Pancreas (tissue), 10 donors: ENCODE results near the gene PC. TPM values are rescaled to one million over a fixed set of nuclear protein-coding genes. Genes with fewer than 3 reads are reported as not detected.
A peak's percentile ranks its signal among the peaks of the same experiment; 100 is the strongest.

Experiments used
- ATAC-seq, 4 donors: fragments of 200-7000 bp; cut with Tn5 transposase; one replicate each; pipeline versions ENCODE4 v1.8.0 to v1.9.1; 2020; ENCODE audit warnings: mild to moderate bottlenecking in 4 of 4, moderate library complexity in 4 of 4
- DNase-seq, 6 donors: peaks; one replicate each; pipeline ENCODE4 v3.0.0-alpha.2; 2020
- FAIRE-seq: peaks from 2 replicates; lab custom pipeline; 2012; peaks lifted over from hg19 to GRCh38; lab: Jason Lieb, UNC
- H3K27ac ChIP-seq, 4 donors: fragments of 200-600 bp; sonication (generic); 1 replicate in 3 of 4; 2 replicates in 1 of 4; pipeline versions ENCODE4 v1.5.0 to v1.8.0; 2020
- H3K27me3 ChIP-seq, 4 donors: fragments of 200-600 bp; one replicate each; pipeline ENCODE4 v1.8.0; 2021
- H3K36me3 ChIP-seq, 3 donors: fragments of 200-600 bp; sonication (generic) in 1 of 3; one replicate each; pipeline versions ENCODE4 v1.5.0 to v1.8.0; 2020 to 2021
- H3K4me1 ChIP-seq, 3 donors: fragments of 200-600 bp; one replicate each; pipeline ENCODE4 v1.8.0; 2021
- H3K4me3 ChIP-seq, 4 donors: fragments of 200-600 bp; sonication (generic) in 2 of 4; one replicate each; pipeline versions ENCODE4 v1.5.0 to v1.8.0; 2020 to 2021
- H3K9me3 ChIP-seq, 4 donors: fragments of 200-600 bp; one replicate each; pipeline ENCODE4 v1.8.0; 2021
- WGBS, 2 donors: extraction: QIAGEN DNeasy Blood & Tissue Kit; methylation state at CpG; one replicate each; pipeline ENCODE4 v1.1.7; 2013; 5-methylcytosine and 5-hydroxymethylcytosine counted together
- intact Hi-C, 3 donors: fragments of 100-400 bp; cut with DNase I; formaldehyde crosslinking; loops; one replicate each; pipeline versions ENCODE4 v1.11.1 to v1.14.2; 2022
- polyA plus RNA-seq, 2 donors: library from polyadenylated mRNA; stranded (reverse); fragments of 200-250 nt; gene quantifications; one replicate each; pipeline ENCODE4 v1.2.3, GENCODE V29; 2013
- total RNA-seq, 6 donors: library from RNA; stranded (reverse); fragmentation: NEBNext Ultra II Directional in 4 of 6; extraction: Animal tissue kit (Norgen Biotek cat#: 25700) in 4 of 6; gene quantifications; one replicate each; pipeline versions ENCODE4 v1.2.1 to v1.2.4, GENCODE V29; 2021 to 2023
- TF ChIP-seq, protein P1 (sequence below), 4 donors: fragments of 200-600 bp; sonication (generic) in 3 of 4; IDR thresholded peaks; one replicate each; pipeline versions ENCODE4 v1.5.0 to v1.8.0; 2021; ENCODE audit warnings: antibody characterized with exemption in 4 of 4
- donor health status: healthy with polysubstance abuse.
- donor health status: DM: no; HTN: no; CAD: no; lungs with moderate emphysema.
- donor health status: DM: no; HTN: no; CAD: no.
- donor health status: control.
- donor health status: control.
- donor health status: Bipolar disorder and iron deficiency.
- donor health status: DM: yes; HTN: yes; CAD: no.
- donor health status: DM: no; HTN: no; CAD: no.
- donor health status: DM: no; HTN: no; CAD: no.
- donor health status: DM: yes; HTN: yes; CAD: no.

PC gene
- total and polyA plus RNA-seq, 8 donors, result 4.1 to 16.0 (median 10.4) TPM

DNA sequence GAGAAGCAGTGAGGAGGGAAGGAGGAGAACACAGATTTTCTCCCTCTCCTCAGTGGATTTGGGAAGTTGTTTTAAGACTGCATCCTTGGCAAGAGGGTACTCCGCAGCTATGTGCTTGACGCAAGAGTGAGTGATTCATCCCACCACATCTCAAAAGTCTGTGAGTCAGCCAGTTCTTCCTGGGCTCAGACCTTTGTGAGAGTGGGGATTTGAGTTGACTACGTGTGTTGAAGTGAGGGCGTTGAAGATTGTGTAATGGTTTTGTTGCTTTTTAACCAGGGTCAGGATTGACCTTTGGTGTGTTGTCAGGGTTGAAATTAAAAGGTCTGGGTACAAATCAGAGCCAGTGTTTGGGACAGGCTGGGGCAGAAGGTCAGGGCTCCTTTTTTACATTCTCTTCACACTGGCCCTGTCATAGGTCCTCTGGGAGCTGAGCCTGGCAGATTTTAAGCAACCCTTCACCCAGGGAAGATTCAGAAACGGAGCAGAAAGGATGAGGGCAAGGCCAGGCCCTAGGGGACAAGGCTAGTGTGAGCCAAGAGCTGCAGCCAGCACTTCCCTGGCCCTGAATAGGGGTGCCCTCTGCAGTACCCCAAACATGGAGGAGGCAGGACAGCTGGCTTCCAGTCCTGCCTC is 12.7 kb upstream of the PC start:
- ATAC-seq (peak in 3 of 4 donors; percentile 80 to 87 (median 84)), FAIRE-seq (no peak), DNase-seq (no peak)
- peak overlapping the region in 2 of 4 donors; percentile 41 to 71 for H3K27ac ChIP-seq
- H3K4me1 ChIP-seq, result no peaks in the 10 kb centered on the region
- 69 to 74% methylated on average over 5 of the region's 5 CpGs for WGBS, 2 donors
- no peaks in the 10 kb centered on the region for H3K27me3 ChIP-seq
- H3K36me3 ChIP-seq, result no peaks in the 10 kb centered on the region
- H3K9me3 ChIP-seq, result no peaks in the 10 kb centered on the region
- TF ChIP-seq, protein P1, sequence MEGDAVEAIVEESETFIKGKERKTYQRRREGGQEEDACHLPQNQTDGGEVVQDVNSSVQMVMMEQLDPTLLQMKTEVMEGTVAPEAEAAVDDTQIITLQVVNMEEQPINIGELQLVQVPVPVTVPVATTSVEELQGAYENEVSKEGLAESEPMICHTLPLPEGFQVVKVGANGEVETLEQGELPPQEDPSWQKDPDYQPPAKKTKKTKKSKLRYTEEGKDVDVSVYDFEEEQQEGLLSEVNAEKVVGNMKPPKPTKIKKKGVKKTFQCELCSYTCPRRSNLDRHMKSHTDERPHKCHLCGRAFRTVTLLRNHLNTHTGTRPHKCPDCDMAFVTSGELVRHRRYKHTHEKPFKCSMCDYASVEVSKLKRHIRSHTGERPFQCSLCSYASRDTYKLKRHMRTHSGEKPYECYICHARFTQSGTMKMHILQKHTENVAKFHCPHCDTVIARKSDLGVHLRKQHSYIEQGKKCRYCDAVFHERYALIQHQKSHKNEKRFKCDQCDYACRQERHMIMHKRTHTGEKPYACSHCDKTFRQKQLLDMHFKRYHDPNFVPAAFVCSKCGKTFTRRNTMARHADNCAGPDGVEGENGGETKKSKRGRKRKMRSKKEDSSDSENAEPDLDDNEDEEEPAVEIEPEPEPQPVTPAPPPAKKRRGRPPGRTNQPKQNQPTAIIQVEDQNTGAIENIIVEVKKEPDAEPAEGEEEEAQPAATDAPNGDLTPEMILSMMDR (IDR thresholded peaks at IDR 0.05), result no peak
- intact Hi-C loops, result no loop called here
- no peak overlapping the region for H3K4me3 ChIP-seq

- no peak for DNase-seq
- peak in 1 of 4 donors; percentile 7 for ATAC-seq
- Histone ChIP-seq H3K27me3 (no peaks in the 10 kb centered on the region), H3K36me3 (no peaks in the 10 kb centered on the region), H3K9me3 (no peaks in the 10 kb centered on the region), H3K4me1 (no peaks in the 10 kb centered on the region), H3K27ac (no peak overlapping the region), H3K4me3 (no peak overlapping the region)
- no peak for FAIRE-seq
- intact Hi-C loops, result no loop called here
- 69 to 71% methylated on average over 4 of the region's 4 CpGs for WGBS, 2 donors
- TF ChIP-seq, protein P1 (IDR thresholded peaks at IDR 0.05), result no peak
Measured at GRCh38 chr11:66970371-66970806, 12.2 kb upstream of the PC start.

- peak in 1 of 4 donors; percentile 28 for ATAC-seq
- intact Hi-C loops, result no loop called here
- 83 to 87% methylated on average over 6 of the region's 6 CpGs for WGBS, 2 donors
- DNase-seq, result no peak
- H3K4me1 ChIP-seq, result no peaks in the 10 kb centered on the region
- H3K27ac ChIP-seq, result no peak overlapping the region
- TF ChIP-seq, protein P1 (IDR thresholded peaks at IDR 0.05), result no peak
- H3K9me3 ChIP-seq, result no peaks in the 10 kb centered on the region
- no peaks in the 10 kb centered on the region for H3K27me3 ChIP-seq
- H3K4me3 ChIP-seq, result no peak overlapping the region
- no peak for FAIRE-seq
- H3K36me3 ChIP-seq, result no peaks in the 10 kb centered on the region
Measured at GRCh38 chr11:66969584-66970225, 11.5 kb upstream of the PC start.

GRCh38 chr11:66967670-66968425 is 9.7 kb upstream of the PC start:
- no peak for DNase-seq
- intact Hi-C loops, result no loop called here
- WGBS, 2 donors, result 75 to 77% methylated on average over 5 of the region's 5 CpGs
- no peak for FAIRE-seq
- Histone ChIP-seq H3K36me3 (no peaks in the 10 kb centered on the region), H3K4me1 (no peaks in the 10 kb centered on the region), H3K4me3 (no peak overlapping the region), H3K27ac (no peak overlapping the region), H3K9me3 (no peaks in the 10 kb centered on the region), H3K27me3 (no peaks in the 10 kb centered on the region)
- ATAC-seq, result no peak
- TF ChIP-seq, protein P1 (IDR thresholded peaks at IDR 0.05), result no peak
